IMR-90 (cell line): Measurements from ENCODE around the gene DGKE. TPM values are rescaled to one million over a fixed set of nuclear protein-coding genes. Genes with fewer than 3 reads are reported as not detected.
A peak's percentile ranks its signal among the peaks of the same experiment; 100 is the strongest.

Source experiments
- ATAC-seq: fragments of 200-7000 bp; cut with Tn5 transposase; 2 replicates; pipeline ENCODE4 v1.9.1; 2020; ENCODE audit warnings: low read depth, mild to moderate bottlenecking, moderate library complexity
- BruUV-seq: library from RNA; stranded (reverse); fragments of 400-500 nt; replicated peaks from 2 replicates; lab custom pipeline; 2021; lab: Mats Ljungman, UMichigan
- CTCF ChIA-PET: fragments of 300-600 bp; formaldehyde crosslinking; extraction: SDS; loops from one replicate; lab custom pipeline; 2021; ENCODE audit warnings: antibody characterized with exemption; lab: Yijun Ruan, JAX
- POLR2A ChIA-PET: fragments of 300-600 bp; sonication (Branson Sonifier 250); formaldehyde crosslinking; loops from one replicate; lab custom pipeline; 2022; ENCODE audit warnings: antibody characterized with exemption; ENCODE audit not compliant: unreplicated experiment; lab: Charles Lee
- DNase-seq: peaks from one replicate; pipeline ENCODE4 v3.0.0; 2013
- H2AFZ ChIP-seq: replicated peaks from 2 replicates; pipeline ENCODE3; 2013; ENCODE audit warnings: low read length, mild to moderate bottlenecking; ENCODE audit not compliant: poor library complexity
- H2AK5ac ChIP-seq: 2 replicates; pipeline ENCODE4 v1.6.1; 2013; ENCODE audit warnings: low read depth, low read length, inconsistent platforms
- H2AK9ac ChIP-seq: replicated peaks from 2 replicates; pipeline ENCODE3; 2013; ENCODE audit warnings: mild to moderate bottlenecking, low read depth, low read length, moderate library complexity; ENCODE audit not compliant: poor library complexity
- H2BK120ac ChIP-seq: 2 replicates; pipeline ENCODE4 v1.6.1; 2013; ENCODE audit warnings: low read depth, low read length, inconsistent platforms
- H2BK15ac ChIP-seq: 3 replicates; pipeline ENCODE4 v1.6.1; 2013; ENCODE audit warnings: low read depth, low read length, inconsistent platforms
- H2BK20ac ChIP-seq: 2 replicates; pipeline ENCODE4 v1.6.1; 2013; ENCODE audit warnings: low read depth, mild to moderate bottlenecking, inconsistent platforms, low read length, moderate library complexity
- H2BK5ac ChIP-seq: 2 replicates; pipeline ENCODE4 v1.6.1; 2013; ENCODE audit warnings: mild to moderate bottlenecking, low read depth, low read length, inconsistent platforms; ENCODE audit not compliant: poor library complexity, severe bottlenecking
- H3K14ac ChIP-seq: replicated peaks from 2 replicates; pipeline ENCODE4 v1.6.1; 2013; ENCODE audit warnings: low read depth, low read length, inconsistent platforms
- H3K18ac ChIP-seq: 2 replicates; pipeline ENCODE4 v1.6.1; 2013; ENCODE audit warnings: low read depth, low read length, control low read depth
- H3K23ac ChIP-seq: 2 replicates; pipeline ENCODE4 v1.6.1; 2013; ENCODE audit warnings: low read depth, low read length, inconsistent platforms
- H3K27ac ChIP-seq: 2 replicates; pipeline ENCODE4 v1.5.1; 2013; ENCODE audit warnings: mild to moderate bottlenecking, control low read depth, low read length; ENCODE audit not compliant: insufficient read depth
- H3K27me3 ChIP-seq: 2 replicates; pipeline ENCODE4 v1.6.1; 2013; ENCODE audit warnings: low read length; ENCODE audit not compliant: control insufficient read depth, insufficient read depth
- H3K36me3 ChIP-seq: 2 replicates; pipeline ENCODE4 v1.6.1; 2013; ENCODE audit warnings: low read length, mixed read lengths; ENCODE audit not compliant: control insufficient read depth, insufficient read depth
- H3K4ac ChIP-seq: 2 replicates; pipeline ENCODE4 v1.6.1; 2013; ENCODE audit warnings: low read depth, low read length, inconsistent platforms
- H3K4me1 ChIP-seq: 2 replicates; pipeline ENCODE4 v1.6.1; 2013; ENCODE audit warnings: low read length, mixed read lengths; ENCODE audit not compliant: control insufficient read depth, insufficient read depth
- H3K4me2 ChIP-seq: 2 replicates; pipeline ENCODE4 v1.6.1; 2013; ENCODE audit warnings: low read depth, mild to moderate bottlenecking, control low read depth, low read length, moderate library complexity
- H3K4me3 ChIP-seq: 2 replicates; pipeline ENCODE4 v1.5.1; 2013; ENCODE audit warnings: low read depth, mild to moderate bottlenecking, control low read depth, low read length, moderate library complexity; ENCODE audit not compliant: insufficient read depth
- H3K56ac ChIP-seq: 2 replicates; pipeline ENCODE4 v1.6.1; 2013; ENCODE audit warnings: low read length, inconsistent platforms; ENCODE audit not compliant: insufficient read depth; ENCODE audit errors: extremely low read depth
- H3K79me1 ChIP-seq, 2 experiments: 2 replicates each; pipeline ENCODE4 v1.6.1; 2013; ENCODE audit warnings: low read length in 2 of 2, inconsistent platforms in 1 of 2, low read depth in 1 of 2
- H3K9ac ChIP-seq: 2 replicates; pipeline ENCODE4 v1.6.1; 2013; ENCODE audit warnings: low read depth, low read length, control low read depth
- H3K9me1 ChIP-seq: 2 replicates; pipeline ENCODE4 v1.6.1; 2013; ENCODE audit warnings: low read length, inconsistent platforms; ENCODE audit not compliant: insufficient read depth
- H3K9me3 ChIP-seq: 2 replicates; pipeline ENCODE4 v1.6.1; 2013; ENCODE audit warnings: low read length; ENCODE audit not compliant: control insufficient read depth, insufficient read depth
- H4K20me1 ChIP-seq: 2 replicates; pipeline ENCODE4 v1.6.1; 2013; ENCODE audit warnings: low read length, inconsistent platforms; ENCODE audit not compliant: insufficient read depth
- H4K5ac ChIP-seq: 2 replicates; pipeline ENCODE4 v1.6.1; 2013; ENCODE audit warnings: mild to moderate bottlenecking, low read depth, low read length, control low read depth
- H4K8ac ChIP-seq, 2 experiments: 2 replicates each; pipeline ENCODE4 v1.6.1; 2013; ENCODE audit warnings: low read depth in 2 of 2, low read length in 2 of 2, control low read depth in 1 of 2, inconsistent platforms in 1 of 2
- H4K91ac ChIP-seq: 2 replicates; pipeline ENCODE4 v1.6.1; 2013; ENCODE audit warnings: low read depth, low read length, inconsistent platforms; ENCODE audit not compliant: insufficient read depth
- ELK1 ChIP-seq: fragments of 150-350 bp; IDR thresholded peaks from 2 replicates; pipeline ENCODE4 v1.6.1; 2016; ENCODE audit warnings: low read depth, mild to moderate bottlenecking, low read length, moderate library complexity, borderline replicate concordance
- MAZ ChIP-seq: IDR thresholded peaks from 2 replicates; pipeline ENCODE4 v1.6.1; 2012; ENCODE audit warnings: low read depth, mild to moderate bottlenecking, low read length, improper control_type of control experiment, moderate library complexity, borderline replicate concordance
- RAD21 ChIP-seq: IDR thresholded peaks from 2 replicates; pipeline ENCODE4 v1.6.1; 2012; ENCODE audit warnings: low read length, improper control_type of control experiment
- WGBS, 2 experiments: methylation state at CpG; one replicate each; pipeline versions ENCODE4 v1.1.5 to v1.1.7; 2013; ENCODE audit warnings: missing lambda C conversion rate in 2 of 2; ENCODE audit not compliant: insufficient read length in 1 of 2; ENCODE audit errors: extremely low coverage in 2 of 2; 5-methylcytosine and 5-hydroxymethylcytosine counted together
- dilution Hi-C: fragments of 300-500 bp; cut with HindIII; formaldehyde crosslinking; loops from one replicate; pipeline ENCODE4 v1.14.3; 2018; ENCODE audit warnings: low sequenced_read_pairs; ENCODE audit not compliant: unreplicated experiment
- in situ Hi-C: fragments of 300-500 bp; cut with MboI; formaldehyde crosslinking; loops from 3 replicates; pipeline ENCODE4 v1.14.3; 2019; ENCODE audit warnings: low sequenced_read_pairs, inconsistent platforms, mixed read lengths
- intact Hi-C: fragments of 100-400 bp; cut with micrococcal nuclease; formaldehyde crosslinking; loops from 2 replicates; pipeline ENCODE4 v1.10.0; 2022
- polyA plus RNA-seq, 3 experiments: library from polyadenylated mRNA; depleted of rRNA; stranded (reverse); fragments of >200 nt; gene quantifications; 2 replicates each; pipeline ENCODE4 v1.2.3, GENCODE V29; 2012; ENCODE audit warnings: low replicate concordance in 1 of 3
- total RNA-seq: library from RNA; depleted of rRNA; stranded (reverse); fragments of >200 nt; gene quantifications from 2 replicates; pipeline ENCODE4 v1.2.3, GENCODE V29; 2012

Gene DGKE
- total and polyA plus RNA-seq, 2 of the 4 experiments (the other 2 are of a cell fraction) = 3.9 to 5.0 TPM

- H3K4me1 ChIP-seq = peaks cover 8% of the 10 kb centered on the region
- POLR2A ChIA-PET = no interaction called here
- H2BK120ac ChIP-seq = no peak overlapping the region
- H3K9me3 ChIP-seq = no peaks in the 10 kb centered on the region
- no peak overlapping the region for H4K5ac ChIP-seq
- intact Hi-C loops (no loop called here), in situ Hi-C loops (no loop called here), dilution Hi-C loops (no loop called here)
- H3K14ac ChIP-seq = 0 out of 2 replicates have a peak overlapping the region, but pooled peaks have one; percentile 35
- peak; percentile 21 for DNase-seq
- no peak for ATAC-seq
- H3K27ac ChIP-seq = no peak overlapping the region
- TF ChIP-seq RAD21 (no peak), ELK1 (no peak), MAZ (no peak)
- H3K27me3 ChIP-seq = no peaks in the 10 kb centered on the region
- peak overlapping the region; percentile 85 for H2AFZ ChIP-seq
- CTCF ChIA-PET = interaction anchor here (1.5 kb wide), 2 partner anchors 16 to 18 kb away, joined by 4 to 5 read pairs; no protein-coding TSS in a partner anchor
- WGBS, 2 experiments = 64% methylated on average over 3 of the region's 7 CpGs; no CpG with 5 or more reads in 1 of the 2 experiments
- no TSS peak for BruUV-seq
- H3K79me1 ChIP-seq = peaks cover 32 to 43% of the 10 kb centered on the region in 2 experiments
- H2AK9ac ChIP-seq = peak overlapping the region; percentile 60
- peak overlapping the region; percentile 67; the same call in 1 of the 2 replicates for H2AK5ac ChIP-seq
- peak overlapping the region; percentile 76 for H3K4me2 ChIP-seq
- peak overlapping the region; percentile 41; the same call in 1 of the 2 replicates for H3K4ac ChIP-seq
- H2BK15ac ChIP-seq = no peak overlapping the region
- no peak overlapping the region for H3K56ac ChIP-seq
- H4K20me1 ChIP-seq = peaks cover 19% of the 10 kb centered on the region
- no peak overlapping the region for H2BK5ac ChIP-seq
- H3K23ac ChIP-seq = peak overlapping the region; percentile 79
- H2BK20ac ChIP-seq = no peak overlapping the region
- peaks cover 18% of the 10 kb centered on the region for H3K9me1 ChIP-seq
- peaks cover 3% of the 10 kb centered on the region; the same call in 1 of the 2 replicates for H3K36me3 ChIP-seq
- peak overlapping the region; percentile 67 for H3K4me3 ChIP-seq
- no peak overlapping the region for H4K91ac ChIP-seq
- no peak overlapping the region for H3K18ac ChIP-seq
- H4K8ac ChIP-seq = peak overlapping the region in 1 of 2 experiments; percentile 44; a peak in 1 of 4 replicates
- peak overlapping the region; percentile 14; the same call in 1 of the 2 replicates for H3K9ac ChIP-seq
Observed at GRCh38 chr17:56835264-56835585, 1.3 kb downstream of the DGKE start.
